ENCODE results near the gene AGBL1. TPM values are rescaled to one million over a fixed set of nuclear protein-coding genes. Genes with fewer than 3 reads are reported as not detected.

The AGBL1 gene
- total RNA-seq, 4 donors from 2014 or later: 0.32 to 0.40 TPM; not detected in 2

- Histone ChIP-seq H3K27me3 (no peaks in the 10 kb centered on the region), H3K36me3 (no peaks in the 10 kb centered on the region), H3K9me3 (no peaks in the 10 kb centered on the region), H3K4me3 (no peak overlapping the region), H3K4me1 (peaks cover 0 to 9% (median 2%) of the 10 kb centered on the region in 4 donors), H3K27ac (no peak overlapping the region)
- in situ Hi-C loops (cut with MboI; ENCODE audit: low pct_ligation_motif_present in 1 of 4, low pct_unique_long_range_greater_than_20kb in 1 of 4, low sequenced_read_pairs in 3 of 4): loop anchor here in 1 of 4 donors (25.0 kb wide), 1 partner anchor 748 kb away; no protein-coding TSS in a partner anchor
- WGBS, 2 donors (ENCODE audit: low coverage in 1 of 2): 56 to 85% methylated on average over 2 of the region's 2 CpGs
- intact Hi-C loops (cut with DNase I; ENCODE audit: low total_unique reads): no loop called here
- TF ChIP-seq POLR2AphosphoS5 (IDR thresholded peaks at IDR 0.05) (no peak), POLR2A (IDR thresholded peaks at IDR 0.05) (no peak), CTCF (IDR thresholded peaks at IDR 0.05) (no peak), EP300 (IDR thresholded peaks at IDR 0.05; ENCODE audit: low read depth) (no peak)
- no peak for DNase-seq
Measured at GRCh38 chr15:86610038-86610437, 530.4 kb downstream of the AGBL1 start.

GRCh38 chr15:86611417-86612040 lies 531.9 kb downstream of the AGBL1 start:
- in situ Hi-C loops (cut with MboI; ENCODE audit: low pct_ligation_motif_present in 1 of 4, low pct_unique_long_range_greater_than_20kb in 1 of 4, low sequenced_read_pairs in 3 of 4) (loop anchor here in 1 of 4 donors (25.0 kb wide), 1 partner anchor 749 kb away; no protein-coding TSS in a partner anchor), intact Hi-C loops (cut with DNase I; ENCODE audit: low total_unique reads) (no loop called here)
- peak overlapping the region in 1 of 4 donors; percentile 19 for H3K27ac ChIP-seq
- WGBS, 2 donors (ENCODE audit: low coverage in 1 of 2): 8 to 22% methylated on average over 2 of the region's 2 CpGs
- no peaks in the 10 kb centered on the region for H3K9me3 ChIP-seq
- no peak for DNase-seq
- no peaks in the 10 kb centered on the region for H3K27me3 ChIP-seq
- no peak overlapping the region for H3K4me3 ChIP-seq
- H3K4me1 ChIP-seq: peaks cover 0 to 9% (median 2%) of the 10 kb centered on the region in 4 donors
- H3K36me3 ChIP-seq: no peaks in the 10 kb centered on the region
- TF ChIP-seq CTCF (IDR thresholded peaks at IDR 0.05) (no peak), POLR2A (IDR thresholded peaks at IDR 0.05) (no peak), POLR2AphosphoS5 (IDR thresholded peaks at IDR 0.05) (no peak), EP300 (IDR thresholded peaks at IDR 0.05; ENCODE audit: low read depth) (no peak)

- no peak overlapping the region for H3K27ac ChIP-seq
- H3K4me3 ChIP-seq: no peak overlapping the region
- WGBS, 2 donors (ENCODE audit: low coverage in 1 of 2): 60 to 72% methylated on average over 1 to 3 of the region's 3 CpGs
- in situ Hi-C loops (cut with MboI; ENCODE audit: low pct_ligation_motif_present in 1 of 4, low pct_unique_long_range_greater_than_20kb in 1 of 4, low sequenced_read_pairs in 3 of 4): loop anchor here in 1 of 4 donors (25.0 kb wide), 1 partner anchor 753 kb away; no protein-coding TSS in a partner anchor
- TF ChIP-seq EP300 (IDR thresholded peaks at IDR 0.05; ENCODE audit: low read depth) (no peak), CTCF (IDR thresholded peaks at IDR 0.05) (no peak), POLR2AphosphoS5 (IDR thresholded peaks at IDR 0.05) (no peak), POLR2A (IDR thresholded peaks at IDR 0.05) (no peak)
- DNase-seq: no peak
- H3K4me1 ChIP-seq: peaks cover 0 to 17% (median 3%) of the 10 kb centered on the region in 4 donors
- intact Hi-C loops (cut with DNase I; ENCODE audit: low total_unique reads): no loop called here
- no peaks in the 10 kb centered on the region for H3K27me3 ChIP-seq
- no peaks in the 10 kb centered on the region for H3K9me3 ChIP-seq
- H3K36me3 ChIP-seq: no peaks in the 10 kb centered on the region
Measured at GRCh38 chr15:86615411-86615810, 535.7 kb downstream of the AGBL1 start.

- H3K27ac ChIP-seq: no peak overlapping the region
Measured at GRCh38 chr15:86615816-86616215, 536.1 kb downstream of the AGBL1 start.

More at GRCh38 chr15:86615816-86616215, 536.1 kb downstream of the AGBL1 start:
- Histone ChIP-seq H3K4me1 (peaks cover 0 to 21% (median 5%) of the 10 kb centered on the region in 4 donors), H3K27me3 (no peaks in the 10 kb centered on the region), H3K9me3 (no peaks in the 10 kb centered on the region), H3K4me3 (no peak overlapping the region), H3K36me3 (no peaks in the 10 kb centered on the region)
- TF ChIP-seq POLR2A (IDR thresholded peaks at IDR 0.05) (no peak), CTCF (IDR thresholded peaks at IDR 0.05) (no peak), POLR2AphosphoS5 (IDR thresholded peaks at IDR 0.05) (no peak), EP300 (IDR thresholded peaks at IDR 0.05; ENCODE audit: low read depth) (no peak)
- in situ Hi-C loops (cut with MboI; ENCODE audit: low pct_ligation_motif_present in 1 of 4, low pct_unique_long_range_greater_than_20kb in 1 of 4, low sequenced_read_pairs in 3 of 4): loop anchor here in 1 of 4 donors (25.0 kb wide), 1 partner anchor 754 kb away; no protein-coding TSS in a partner anchor
- intact Hi-C loops (cut with DNase I; ENCODE audit: low total_unique reads): no loop called here
- WGBS, 2 donors (ENCODE audit: low coverage in 1 of 2): 17 to 77% methylated on average over 1 to 3 of the region's 3 CpGs
- DNase-seq: no peak

All from transverse colon (tissue), 4 donors.